ENCODE measurements around the gene MEOX2. TPM values are rescaled to one million over a fixed set of nuclear protein-coding genes. Genes with fewer than 3 reads are reported as not detected.

Gene MEOX2
- total RNA-seq, 1 experiment from 2014 or later: not detected

GRCh38 chr7:15688279-15688626 is 1.8 kb upstream of the MEOX2 start:
- no peak overlapping the region for H3K18ac ChIP-seq (ENCODE audit: insufficient read length, low read depth, low read length)
- H3K27ac ChIP-seq (ENCODE audit: insufficient read length, low read depth, low read length): no peak overlapping the region
- no peak overlapping the region for H2BK5ac ChIP-seq (ENCODE audit: insufficient read length, low read length)
- DNase-seq: no peak
- H3K79me2 ChIP-seq (ENCODE audit: insufficient read depth, low read length): no peaks in the 10 kb centered on the region
- peaks cover 35% of the 10 kb centered on the region for H3K27me3 ChIP-seq (ENCODE audit: insufficient read depth, low read length)
- H2AK5ac ChIP-seq (ENCODE audit: insufficient read length, low read length): no peak overlapping the region
- no peak overlapping the region for H2AFZ ChIP-seq (ENCODE audit: low read length)
- Mint-ChIP-seq H3K9me3 (no peaks in the 10 kb centered on the region; a peak in 1 of 5 replicates), H3K27ac (no peak overlapping the region), H3K4me1 (peaks cover 40 to 47% of the 10 kb centered on the region in 2 experiments), H3K27me3 (ENCODE audit: low read depth) (peaks cover 61% of the 10 kb centered on the region), H3K36me3 (ENCODE audit: insufficient read depth in 1 of 3, low read depth in 3 of 3) (no peaks in the 10 kb centered on the region), H3K4me3 (peak overlapping the region; percentile 67 to 83)
- H3K23me2 ChIP-seq (ENCODE audit: insufficient read length, low read depth, low read length, poor library complexity, severe bottlenecking): peaks cover 29% of the 10 kb centered on the region
- no peak overlapping the region for H3K14ac ChIP-seq (ENCODE audit: insufficient read depth, low read length)
- peaks cover 6% of the 10 kb centered on the region; the same call in 1 of the 2 replicates for H3K4me1 ChIP-seq (ENCODE audit: insufficient read depth, low read length)
- peak overlapping the region; percentile 99 for H3K4me2 ChIP-seq (ENCODE audit: insufficient read depth, insufficient read length, low read length)
- no CpG with 5 or more reads among the region's 10 CpGs for WGBS (ENCODE audit: extremely low coverage, insufficient read length, low lambda C conversion rate)
- no peak overlapping the region for H3T11ph ChIP-seq (ENCODE audit: low read length)
- no peak overlapping the region for H2BK15ac ChIP-seq (ENCODE audit: low read depth, low read length)
- H4K20me1 ChIP-seq (ENCODE audit: control insufficient read depth, insufficient read depth, insufficient read length): peaks cover 6% of the 10 kb centered on the region
- no peak overlapping the region for H3K4ac ChIP-seq (ENCODE audit: low read depth, low read length)
- no peak overlapping the region for H2BK12ac ChIP-seq (ENCODE audit: insufficient read length, low read depth, low read length)
- no peak overlapping the region for H4K91ac ChIP-seq (ENCODE audit: insufficient read length, low read depth, low read length)
- TF ChIP-seq, protein P1, sequence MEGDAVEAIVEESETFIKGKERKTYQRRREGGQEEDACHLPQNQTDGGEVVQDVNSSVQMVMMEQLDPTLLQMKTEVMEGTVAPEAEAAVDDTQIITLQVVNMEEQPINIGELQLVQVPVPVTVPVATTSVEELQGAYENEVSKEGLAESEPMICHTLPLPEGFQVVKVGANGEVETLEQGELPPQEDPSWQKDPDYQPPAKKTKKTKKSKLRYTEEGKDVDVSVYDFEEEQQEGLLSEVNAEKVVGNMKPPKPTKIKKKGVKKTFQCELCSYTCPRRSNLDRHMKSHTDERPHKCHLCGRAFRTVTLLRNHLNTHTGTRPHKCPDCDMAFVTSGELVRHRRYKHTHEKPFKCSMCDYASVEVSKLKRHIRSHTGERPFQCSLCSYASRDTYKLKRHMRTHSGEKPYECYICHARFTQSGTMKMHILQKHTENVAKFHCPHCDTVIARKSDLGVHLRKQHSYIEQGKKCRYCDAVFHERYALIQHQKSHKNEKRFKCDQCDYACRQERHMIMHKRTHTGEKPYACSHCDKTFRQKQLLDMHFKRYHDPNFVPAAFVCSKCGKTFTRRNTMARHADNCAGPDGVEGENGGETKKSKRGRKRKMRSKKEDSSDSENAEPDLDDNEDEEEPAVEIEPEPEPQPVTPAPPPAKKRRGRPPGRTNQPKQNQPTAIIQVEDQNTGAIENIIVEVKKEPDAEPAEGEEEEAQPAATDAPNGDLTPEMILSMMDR (conservative IDR thresholded peaks at IDR 0.05): no peak
- H3K56ac ChIP-seq (ENCODE audit: insufficient read length, low read depth, low read length): no peak overlapping the region
- no peak overlapping the region for H4K8ac ChIP-seq (replicated peaks; ENCODE audit: insufficient read length, low read depth, low read length)
- H2BK120ac ChIP-seq (ENCODE audit: low read depth, low read length, poor library complexity, severe bottlenecking): no peak overlapping the region
- no peaks in the 10 kb centered on the region for H3K79me1 ChIP-seq (ENCODE audit: insufficient read depth, low read depth, low read length, poor library complexity, severe bottlenecking)
- no peaks in the 10 kb centered on the region for H3K9me3 ChIP-seq (ENCODE audit: control insufficient read depth, low read depth, low read length)
- H4K5ac ChIP-seq (ENCODE audit: insufficient read length, low read depth, low read length): no peak overlapping the region
- no peak overlapping the region for H3K23ac ChIP-seq (ENCODE audit: insufficient read length, low read depth, low read length)
- H2BK20ac ChIP-seq (ENCODE audit: low read depth, low read length, poor library complexity, severe bottlenecking): no peak overlapping the region
- H3K9ac ChIP-seq (ENCODE audit: extremely low read depth, insufficient read length, low read length): no peak overlapping the region
